NCI-H446 (cell line): ENCODE results near the gene SORCS1.

Source experiments
- DNase-seq, 2 experiments: peaks; one replicate each; lab custom pipeline; 2025; lab: John Stamatoyannopoulos, UW

The SORCS1 gene

DNA sequence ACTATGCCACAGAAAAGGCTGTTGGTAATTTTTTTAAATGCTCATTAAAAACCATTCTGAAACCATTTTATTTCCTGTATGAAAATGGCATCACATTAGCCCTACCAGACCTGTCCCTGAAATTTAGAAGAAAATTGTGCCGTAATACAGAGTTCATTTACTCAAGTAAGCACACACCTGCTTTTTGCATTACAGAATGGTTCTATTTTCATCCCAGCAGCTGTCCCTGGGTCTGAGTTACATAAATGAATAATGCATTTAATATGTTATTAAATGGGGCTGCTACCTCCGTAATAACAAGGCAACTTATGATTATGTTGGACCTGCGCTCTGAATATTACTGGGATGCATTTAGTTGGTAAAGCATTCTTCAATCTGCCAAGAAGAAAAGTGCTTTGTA, 508.9 kb downstream of the SORCS1 start:
- DNase-seq, result no peak

DNA sequence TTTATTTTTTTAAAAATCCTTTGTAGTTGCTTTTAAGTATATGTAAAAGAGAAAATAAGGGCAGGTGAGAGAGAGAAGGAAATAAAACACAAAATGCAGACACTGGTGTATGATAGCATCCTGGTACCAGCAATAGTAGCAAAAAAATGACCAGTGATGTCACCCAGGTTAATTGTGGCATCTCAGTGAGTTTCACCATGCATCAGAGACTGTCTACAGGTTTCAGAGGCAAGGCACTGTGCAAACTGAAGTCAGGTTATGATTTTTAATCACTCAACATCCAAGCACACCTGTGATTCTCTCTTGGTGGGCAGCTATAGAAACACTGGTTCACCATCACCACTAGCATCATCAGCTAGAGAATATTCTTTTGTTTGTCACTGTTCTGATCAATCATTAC, 509.3 kb downstream of the SORCS1 start:
- DNase-seq, result no peak

DNA sequence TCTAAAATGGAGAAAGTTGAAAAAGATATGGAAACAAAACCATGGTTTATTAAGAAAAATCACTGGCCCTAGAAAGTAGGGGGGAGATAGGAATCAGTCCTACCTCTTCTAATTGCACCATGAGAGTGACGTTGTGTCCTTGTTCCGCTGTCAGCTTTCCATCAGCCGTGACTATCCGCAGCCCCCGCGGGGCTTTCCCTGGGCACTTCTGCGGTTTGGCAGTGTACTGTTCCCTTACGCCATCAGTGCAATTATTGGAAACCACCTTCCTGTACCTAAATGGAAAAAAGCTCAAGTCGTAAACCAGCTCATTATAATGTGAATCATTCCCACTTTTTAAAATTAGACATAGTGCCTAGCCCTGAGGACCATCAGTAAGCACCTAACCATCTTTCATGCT, 512.2 kb downstream of the SORCS1 start:
- no peak for DNase-seq

DNA sequence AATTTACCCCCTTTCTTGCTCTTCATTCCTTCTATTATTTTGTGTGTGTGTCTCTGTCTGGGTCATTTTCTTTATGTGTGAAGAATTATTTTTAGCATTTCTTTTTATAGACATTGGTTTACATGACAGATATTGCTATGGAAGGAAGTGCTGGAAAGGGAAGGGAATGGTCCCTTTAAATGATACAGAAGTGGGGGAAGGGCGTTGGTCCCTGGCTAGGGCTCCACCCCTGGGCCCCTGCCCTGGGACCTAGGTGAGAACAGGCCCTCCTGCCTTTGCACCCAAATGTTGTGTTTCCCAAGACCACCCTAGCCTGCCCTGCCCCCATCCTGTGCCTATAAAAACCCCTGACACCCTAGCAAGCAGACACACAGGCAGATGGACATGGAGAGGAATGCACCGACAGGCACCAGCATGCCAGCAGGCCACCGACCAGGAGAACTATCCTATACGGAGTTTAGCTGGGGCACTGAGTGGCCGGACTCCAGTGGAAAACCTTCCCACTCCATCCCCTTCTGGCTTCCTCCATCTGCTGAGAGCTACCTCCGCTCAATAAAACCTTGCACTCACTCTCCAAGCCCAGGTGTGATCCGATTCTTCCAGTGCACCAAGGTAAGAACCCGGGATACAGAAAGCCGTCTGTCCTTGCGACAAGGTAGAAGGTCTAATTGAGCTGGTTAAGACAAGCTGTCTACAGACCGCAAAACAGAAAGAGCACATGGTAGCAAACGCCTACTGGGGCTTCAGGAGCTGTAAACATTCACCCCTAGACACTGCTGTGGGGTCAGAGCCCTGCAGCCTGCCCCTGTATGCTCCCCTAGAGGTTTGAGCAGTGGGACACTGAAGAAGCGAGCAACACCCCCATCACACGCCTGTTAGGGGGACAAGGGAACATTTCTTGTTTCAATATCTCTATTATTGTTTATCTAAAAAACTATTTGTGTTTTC, 515.7 kb downstream of the SORCS1 start:
- no peak for DNase-seq

DNA sequence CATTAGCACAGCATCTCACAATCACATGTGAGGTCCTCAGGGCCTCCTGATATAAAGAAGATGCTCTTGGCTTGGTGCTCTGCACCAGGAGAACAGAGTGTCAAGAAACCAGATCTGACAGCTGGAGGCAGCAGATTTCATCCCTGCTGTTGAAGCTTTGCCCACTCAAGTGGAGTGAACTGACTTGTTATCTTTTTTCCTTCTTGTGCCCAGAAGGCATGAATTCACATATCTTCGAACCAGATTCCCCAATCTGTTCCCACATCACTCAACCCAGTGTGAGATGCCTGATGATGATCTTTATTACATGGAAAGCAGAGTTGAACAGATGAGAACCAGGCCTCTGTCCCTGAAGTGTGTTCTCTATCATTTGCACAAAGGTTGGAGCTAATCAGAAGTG, 521.0 kb downstream of the SORCS1 start:
- DNase-seq, result no peak

DNA sequence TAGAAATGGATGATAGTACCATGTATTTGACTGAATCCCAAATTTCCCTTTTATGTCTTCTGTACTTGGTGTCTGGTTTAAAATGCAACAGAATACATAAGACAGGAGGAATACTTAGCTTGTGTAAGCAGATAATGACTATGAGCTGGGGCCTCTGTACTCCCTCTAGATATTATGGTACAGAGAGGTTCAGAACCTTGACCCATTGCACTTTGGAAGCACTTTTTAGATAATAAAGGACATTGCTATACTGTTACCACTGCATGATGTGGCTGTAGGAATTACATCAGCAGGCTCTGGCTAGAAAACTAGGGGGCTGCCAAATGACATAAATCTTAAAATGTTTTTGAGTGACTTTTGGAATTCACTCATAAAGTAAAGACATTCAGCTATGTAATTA, 526.6 kb downstream of the SORCS1 start:
- no peak for DNase-seq

DNA sequence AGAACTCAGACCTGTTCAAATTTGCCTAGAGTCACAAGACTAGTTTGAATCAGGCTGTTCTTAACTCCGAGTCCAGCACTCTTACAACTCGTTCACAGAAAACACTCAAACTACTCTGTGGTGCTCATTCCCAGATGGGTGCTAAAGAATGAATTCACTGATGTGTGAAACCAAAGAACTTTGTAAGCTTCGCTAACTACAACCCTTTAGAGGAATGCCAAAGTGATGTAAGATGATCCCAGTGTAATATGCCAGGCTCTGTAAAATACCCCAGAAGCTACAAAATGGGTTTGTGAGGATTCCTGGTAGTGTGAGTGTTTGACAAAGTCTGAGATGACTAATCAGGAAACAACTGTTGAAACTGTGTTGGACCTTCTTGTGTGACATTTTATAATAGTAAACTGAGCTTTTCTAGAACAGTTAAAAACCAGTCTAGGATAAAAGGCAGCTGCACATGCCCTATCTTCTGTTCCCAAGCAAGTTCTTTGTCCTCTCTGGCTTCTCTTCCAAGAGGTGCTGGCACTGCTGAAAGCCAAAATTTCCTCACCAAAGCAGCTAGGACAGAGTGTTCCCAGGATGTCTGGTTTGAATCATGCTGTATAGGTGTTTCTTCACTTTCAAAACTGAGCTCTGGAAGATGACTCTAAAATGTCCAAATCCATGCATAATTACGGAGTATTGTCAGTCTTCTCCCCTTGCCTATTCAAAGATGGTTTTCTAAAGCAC, 527.6 kb downstream of the SORCS1 start:
- no peak for DNase-seq

DNA sequence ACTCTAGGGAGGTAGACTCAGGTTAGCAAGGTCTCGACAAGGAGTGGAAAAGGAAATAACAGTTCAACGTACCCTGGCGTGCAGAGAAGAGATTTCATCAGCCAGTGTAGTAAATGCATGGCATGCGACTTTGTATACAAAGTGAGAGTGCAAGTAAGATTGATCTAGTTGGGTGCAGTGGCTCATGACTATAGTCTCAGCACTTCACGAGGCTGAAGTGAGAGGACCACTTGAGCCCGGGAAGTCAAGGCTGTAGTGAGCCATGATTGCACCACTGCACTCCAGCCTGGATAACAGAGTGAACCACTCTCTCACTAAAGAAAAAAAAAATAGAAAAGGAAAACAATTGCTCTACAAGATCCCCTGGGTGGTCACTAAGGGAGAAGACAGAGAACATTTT, 528.6 kb downstream of the SORCS1 start:
- no peak for DNase-seq

DNA sequence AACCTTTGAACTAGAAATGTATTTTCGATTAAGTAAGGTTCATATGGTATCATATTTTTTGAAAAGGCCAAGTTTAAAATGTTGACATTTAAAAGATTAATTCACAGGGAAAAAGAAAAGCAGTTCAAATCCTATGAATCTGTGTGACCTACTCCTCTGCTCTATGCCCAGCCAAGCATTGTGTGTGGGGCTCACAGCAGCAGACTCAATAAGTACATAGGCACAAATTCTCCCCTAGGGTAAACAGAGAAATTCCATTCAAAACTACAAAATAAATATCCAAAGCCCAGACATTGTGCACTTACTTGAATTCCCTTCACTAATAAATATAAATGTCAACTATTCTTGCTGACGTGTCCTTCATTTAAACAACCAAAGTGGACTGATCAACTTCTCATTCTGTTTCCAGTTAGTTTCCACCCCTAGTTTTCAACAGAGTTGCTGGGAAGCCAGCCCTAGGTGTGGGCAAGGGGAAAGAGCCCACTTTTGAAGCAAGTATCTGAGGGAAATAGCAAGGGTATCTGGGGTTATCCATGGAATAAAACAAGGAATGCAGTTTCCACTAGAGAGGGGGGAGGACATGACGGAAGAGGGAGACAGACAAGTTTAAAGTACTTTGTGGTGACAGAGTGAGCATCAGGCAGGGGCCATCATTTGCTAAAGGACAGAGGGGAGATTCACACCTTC, 533.3 kb downstream of the SORCS1 start:
- DNase-seq, result no peak

DNA sequence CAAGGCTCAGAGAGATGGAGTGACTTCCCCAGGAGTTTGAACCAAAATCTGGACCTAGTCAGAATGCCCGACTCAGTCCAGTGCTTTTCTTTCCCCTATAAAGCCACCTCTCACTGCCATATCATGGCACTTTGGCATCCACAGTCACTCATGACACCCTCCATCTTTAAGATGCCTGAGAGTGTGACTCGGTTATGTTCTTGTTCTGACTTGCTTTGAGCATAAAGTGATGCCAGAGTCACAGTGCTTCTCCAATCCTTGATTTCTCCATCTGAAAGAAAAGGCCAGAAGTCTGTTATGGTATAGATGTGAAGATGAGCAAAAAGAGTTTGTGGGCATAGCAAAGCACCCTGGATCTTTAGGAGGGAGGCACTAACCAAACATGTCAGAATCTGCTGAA, 538.1 kb downstream of the SORCS1 start:
- no peak for DNase-seq

DNA sequence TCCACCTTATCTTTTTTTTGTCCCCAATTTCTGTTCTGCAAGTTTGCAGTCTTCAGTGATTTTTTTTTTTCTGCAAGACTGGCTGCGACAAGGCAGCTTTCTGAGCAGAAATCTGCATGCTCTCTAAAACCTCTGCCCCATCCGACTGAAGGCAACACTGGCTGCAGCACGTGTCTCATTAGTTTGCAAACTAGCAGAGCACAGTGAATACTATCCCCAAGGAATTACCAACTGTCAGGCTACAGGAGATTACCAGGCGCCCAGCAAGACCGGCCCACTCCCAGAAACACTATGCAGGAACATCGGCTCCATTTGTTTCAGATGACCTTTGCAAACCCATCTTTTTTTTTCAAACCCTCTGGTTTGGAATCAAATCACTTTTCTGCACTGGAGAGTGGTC, 538.8 kb downstream of the SORCS1 start:
- no peak for DNase-seq

DNA sequence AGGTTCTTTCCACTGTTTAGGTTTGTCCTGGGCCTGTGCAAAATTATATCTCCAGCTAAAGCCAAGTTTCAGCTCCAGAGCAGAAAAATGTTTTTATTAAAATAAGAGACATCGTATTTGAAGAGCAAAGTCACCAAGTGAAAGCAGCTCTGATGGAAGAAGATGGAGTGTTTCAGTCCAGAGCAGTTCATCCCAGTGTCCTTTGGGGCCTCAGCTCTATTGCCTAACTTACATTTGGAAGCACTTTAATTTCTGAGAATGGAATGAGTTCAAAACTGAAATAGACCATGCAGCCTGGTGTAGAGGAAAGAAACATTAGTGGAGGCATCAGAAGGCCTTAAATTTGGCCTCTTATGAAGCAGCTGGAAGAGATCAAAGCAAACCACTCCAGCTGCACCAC, 545.2 kb downstream of the SORCS1 start:
- no peak for DNase-seq

DNA sequence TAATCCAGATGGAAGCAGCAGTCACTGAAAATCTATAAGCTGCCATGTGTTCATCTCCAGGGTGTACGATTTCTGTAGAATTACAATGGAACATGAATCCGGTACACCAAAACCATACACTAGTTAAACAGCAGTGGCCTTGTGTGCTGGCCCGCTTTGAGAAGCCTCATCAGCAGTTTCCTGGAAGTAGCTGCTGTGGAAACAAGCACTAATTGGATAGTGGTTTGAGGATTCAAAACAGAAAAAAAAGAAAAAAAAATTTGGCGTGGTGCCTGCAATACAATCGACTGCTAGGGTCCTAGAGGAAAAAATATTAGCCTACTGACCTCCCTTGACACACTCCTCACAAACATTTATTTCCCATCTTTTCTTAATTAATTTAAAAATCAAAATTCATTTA, 545.9 kb downstream of the SORCS1 start:
- no peak for DNase-seq

DNA sequence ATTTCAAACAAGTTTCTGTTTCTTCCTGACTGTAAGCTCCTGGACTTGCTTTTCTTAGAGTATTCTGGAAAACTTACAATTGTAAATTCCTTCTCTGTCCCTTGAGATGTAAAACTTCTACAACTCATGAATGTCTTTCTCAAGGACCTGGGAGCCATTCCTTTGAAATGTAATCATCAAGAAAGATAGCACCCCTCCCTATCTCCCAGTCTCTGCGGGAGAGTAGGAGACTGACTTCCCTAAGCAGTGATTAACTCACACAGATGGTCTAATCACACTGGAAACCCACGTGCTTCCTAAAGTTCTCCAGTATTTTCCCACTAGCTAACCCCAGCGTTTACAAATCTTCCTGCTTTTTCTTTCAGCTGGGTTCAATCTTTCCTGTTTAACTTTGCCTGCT, 549.4 kb downstream of the SORCS1 start:
- no peak for DNase-seq

DNA sequence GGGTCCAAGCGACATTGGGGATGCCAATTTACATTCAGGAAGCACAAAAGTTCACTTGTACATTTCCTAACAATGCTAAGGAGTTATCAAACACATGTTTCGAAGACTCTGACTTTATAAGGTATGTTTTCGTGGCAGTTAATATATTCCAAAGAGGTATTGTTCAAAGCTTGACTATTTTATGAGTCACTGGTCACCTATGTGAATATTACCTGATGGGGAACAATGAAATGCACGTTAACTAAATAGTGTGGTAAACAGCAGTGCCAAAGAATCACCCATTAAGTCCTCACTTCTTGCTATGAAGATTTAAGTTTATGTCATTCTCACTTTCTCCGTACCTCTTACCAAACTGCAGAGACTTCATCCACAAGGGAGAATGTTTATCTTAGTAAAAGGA, 550.2 kb downstream of the SORCS1 start:
- no peak for DNase-seq

DNA sequence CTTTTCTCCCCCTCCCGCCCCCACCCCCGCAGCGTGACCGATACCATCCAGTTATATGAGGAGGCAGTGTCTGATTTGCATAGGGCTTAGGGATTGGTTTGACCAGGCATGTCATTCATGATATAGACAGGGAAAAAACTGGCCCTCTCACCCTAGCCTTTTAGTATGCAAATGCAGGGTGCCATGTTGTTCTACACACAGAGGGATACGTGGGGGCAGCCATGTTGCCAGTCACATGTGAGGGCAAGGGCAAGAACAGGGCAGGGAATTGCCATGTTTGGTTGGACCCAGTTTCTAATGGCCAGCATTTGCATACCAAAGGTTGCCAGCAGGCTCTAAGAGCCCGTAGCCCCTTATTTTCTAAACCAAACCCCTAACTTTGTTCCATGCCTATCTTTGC, 552.1 kb downstream of the SORCS1 start:
- no peak for DNase-seq

DNA sequence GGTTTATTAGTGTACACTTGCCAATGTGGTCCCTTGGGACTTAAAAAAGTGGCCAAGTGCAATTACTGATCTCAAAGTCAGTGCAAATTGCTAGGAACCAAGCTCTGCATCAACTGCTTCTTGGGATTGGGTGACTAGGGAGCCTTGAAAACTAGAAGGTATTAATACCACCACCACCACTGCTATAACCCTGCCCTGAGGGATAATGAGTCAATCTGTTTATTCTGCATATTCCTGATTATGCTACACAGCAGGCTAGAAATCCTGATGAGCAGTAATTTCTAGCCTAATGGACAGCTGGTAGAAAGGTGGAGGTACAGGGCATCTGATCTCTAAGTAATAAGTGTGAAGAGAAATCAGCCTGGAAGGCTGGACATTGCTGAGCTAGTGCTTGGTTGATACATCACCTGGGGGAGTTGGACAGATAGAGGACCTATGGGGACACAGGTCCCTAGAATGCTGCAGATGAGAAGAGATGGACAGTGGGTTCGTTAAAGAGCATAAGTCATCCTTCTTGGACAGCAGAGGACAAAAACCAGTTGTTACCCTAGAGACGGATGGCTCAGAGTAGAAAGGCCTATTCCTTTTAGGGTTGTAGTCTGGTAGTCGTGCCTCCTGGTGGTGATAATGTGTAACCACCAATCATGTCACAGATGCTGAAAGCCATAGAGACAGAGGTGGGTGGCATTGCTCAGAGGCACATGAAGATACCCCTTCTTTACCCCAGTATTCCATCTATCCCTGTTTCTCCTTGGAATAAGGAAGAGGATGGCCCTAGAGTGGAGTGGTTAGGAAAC, 554.8 kb downstream of the SORCS1 start:
- no peak for DNase-seq

DNA sequence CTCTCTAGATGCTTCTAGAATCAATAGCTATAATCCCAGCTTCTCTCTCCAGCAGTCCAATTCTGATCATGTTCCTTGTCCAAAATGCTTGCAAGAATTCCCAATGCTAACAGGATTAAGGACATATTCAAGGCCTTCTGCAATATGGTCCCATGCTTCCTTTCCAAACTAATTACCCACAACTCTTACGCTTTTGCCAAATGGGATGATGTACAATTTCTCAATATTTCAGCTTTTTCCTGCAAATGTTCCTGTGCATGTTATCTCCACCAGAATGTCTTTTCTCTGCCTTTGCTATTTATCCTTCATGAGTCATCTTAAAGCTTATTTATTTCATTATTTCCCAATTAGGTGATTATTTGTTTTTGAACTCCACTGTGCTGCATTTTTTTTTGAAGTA, 556.4 kb downstream of the SORCS1 start:
- no peak for DNase-seq

DNA sequence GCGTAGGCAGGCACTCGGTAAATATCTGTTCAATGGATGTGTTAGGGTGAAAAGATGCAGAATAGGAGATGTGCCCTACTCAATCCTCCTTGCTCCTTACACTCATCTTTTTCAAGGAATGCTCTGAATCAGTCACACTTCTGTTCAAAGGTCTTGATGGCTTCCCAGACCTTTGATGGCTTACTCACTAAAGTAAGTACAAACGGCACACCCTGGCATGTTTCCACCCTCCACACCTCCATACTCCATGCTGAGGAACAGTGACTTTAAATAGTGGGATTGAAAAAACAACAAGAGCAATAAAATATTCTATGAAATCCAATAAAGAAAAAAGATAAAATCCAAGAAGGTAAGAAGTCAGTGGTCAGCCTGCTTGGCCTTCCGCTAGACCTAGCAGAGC, 569.2 kb downstream of the SORCS1 start:
- no peak for DNase-seq

DNA sequence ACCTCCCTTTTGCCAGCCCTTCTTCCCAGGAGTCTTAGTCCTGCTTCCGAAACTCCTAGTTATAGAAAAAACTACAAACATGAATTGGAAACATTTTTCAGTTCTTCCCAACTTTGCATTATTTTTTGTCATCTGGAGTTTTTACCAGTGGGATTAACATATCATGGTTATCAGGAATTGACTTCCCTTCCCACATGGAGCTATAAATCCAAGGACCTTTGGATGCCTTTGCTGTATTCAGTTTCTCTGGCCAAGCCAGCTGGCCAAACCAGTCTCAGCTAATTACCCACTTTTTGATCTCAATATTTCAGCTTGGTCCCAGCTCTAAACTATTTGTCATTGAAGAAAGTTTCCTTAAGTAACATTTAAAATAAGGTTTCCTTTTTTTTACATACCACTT, 570.6 kb downstream of the SORCS1 start:
- no peak for DNase-seq

DNA sequence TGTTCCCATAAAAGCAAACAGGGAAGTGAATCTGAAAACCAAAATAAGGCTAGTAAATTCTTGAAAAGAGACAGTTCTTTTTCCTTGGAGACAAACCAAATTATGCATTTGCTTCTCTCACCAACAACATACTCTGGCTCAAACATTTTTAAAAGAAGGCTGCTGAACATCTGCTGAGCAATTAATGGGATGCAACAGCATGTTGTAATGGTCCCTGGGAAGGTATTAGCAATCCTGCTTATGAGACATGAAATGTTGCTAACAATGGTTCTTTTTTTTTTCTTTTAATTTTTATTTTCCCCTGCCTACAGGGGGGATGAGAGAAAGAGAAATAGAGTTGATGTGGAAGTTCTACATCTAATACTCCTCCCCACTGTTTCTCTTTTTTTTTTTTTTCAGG, 572.1 kb downstream of the SORCS1 start:
- DNase-seq, result no peak

DNA sequence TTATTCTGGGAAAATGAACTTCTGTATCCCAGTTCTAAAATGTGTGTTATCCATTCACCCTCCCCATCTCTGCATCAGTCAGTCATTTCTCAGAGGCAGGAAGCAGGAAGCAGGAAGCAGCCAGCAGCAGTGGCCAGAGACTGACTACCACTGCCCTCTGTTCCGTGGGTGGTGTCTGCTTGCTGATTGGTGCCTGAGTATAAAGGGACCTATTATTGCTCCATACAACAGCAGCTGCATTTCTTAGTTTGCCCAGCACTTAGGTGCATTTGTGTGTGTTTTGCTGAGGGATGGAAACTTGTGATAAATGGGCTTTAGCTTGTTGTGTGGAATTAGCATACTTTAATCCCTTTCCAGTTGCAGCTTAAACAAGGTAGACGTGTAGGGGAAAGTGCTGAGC, 582.2 kb downstream of the SORCS1 start:
- DNase-seq, result no peak
